A549 (cell line): ENCODE data around the gene PKP1. TPM values are rescaled to one million over a fixed set of nuclear protein-coding genes. Genes with fewer than 3 reads are reported as not detected.

Experiments
- ATAC-seq, 2 experiments: fragments of 200-7000 bp in 1 of 2; fragments of >200 bp in 1 of 2; cut with Nextera tagmentation in 1 of 2; cut with Tn5 transposase in 1 of 2; 3 replicates each; pipeline versions ENCODE4 v1.8.0 to v1.9.1; 2018 to 2020; ENCODE audit warnings: mild to moderate bottlenecking in 1 of 2, moderate library complexity in 1 of 2
- CTCF ChIA-PET: fragments of 300-600 bp; sonication (Branson Sonifier 250); formaldehyde crosslinking; extraction: SDS; loops from one replicate; lab custom pipeline; 2021; ENCODE audit warnings: antibody characterized with exemption, inconsistent platforms; lab: Yijun Ruan, JAX
- POLR2A ChIA-PET: fragments of 350-600 bp; formaldehyde crosslinking; extraction: SDS; loops from one replicate; lab custom pipeline; 2021; ENCODE audit warnings: antibody characterized with exemption, inconsistent platforms; lab: Yijun Ruan, JAX
- DNase-seq, 2 experiments: peaks; one replicate each; pipeline versions ENCODE4 v3.0.0 to v3.0.0-alpha.2; 2011 to 2016; ENCODE audit warnings: low read depth in 1 of 2, low spot score in 1 of 2
- FAIRE-seq: peaks from 2 replicates; lab custom pipeline; 2011; peaks lifted over from hg19 to GRCh38; lab: Jason Lieb, UNC
- H3K27ac ChIP-seq, 2 experiments: fragments of >200 bp; sonication (Bioruptor Twin); formaldehyde crosslinking; 3 replicates each; pipeline ENCODE4 v1.5.1; 2016 to 2017
- H3K4me1 ChIP-seq: fragments of >200 bp; sonication (Bioruptor Twin); formaldehyde crosslinking; 3 replicates; pipeline ENCODE4 v1.6.1; 2016
- H3K4me2 ChIP-seq: fragments of >200 bp; sonication (Bioruptor Twin); formaldehyde crosslinking; 3 replicates; pipeline ENCODE4 v1.6.1; 2016
- H3K4me3 ChIP-seq: fragments of >200 bp; sonication (Bioruptor Twin); formaldehyde crosslinking; 3 replicates; pipeline ENCODE4 v1.5.1; 2016
- H3K9me3 ChIP-seq: fragments of >200 bp; sonication (Bioruptor Twin); formaldehyde crosslinking; 3 replicates; pipeline ENCODE4 v1.6.1; 2016
- ATOH8 ChIP-seq: fragments of 250-450 bp; sonication (Bioruptor Pico); IDR thresholded peaks from 2 replicates; pipeline ENCODE4 v1.5.0; 2020; ENCODE audit warnings: low read depth, mild to moderate bottlenecking, moderate library complexity
- BCL3 ChIP-seq: fragments of >200 bp; sonication (Bioruptor Twin); formaldehyde crosslinking; IDR thresholded peaks from 3 replicates; pipeline ENCODE4 v1.6.1; 2016
- CBX2 ChIP-seq: fragments of 200-600 bp; sonication (generic); IDR thresholded peaks from 2 replicates; pipeline ENCODE4 v1.6.1; 2016; ENCODE audit warnings: low read depth, mild to moderate bottlenecking, borderline replicate concordance
- CBX8 ChIP-seq: fragments of 200-600 bp; sonication (generic); IDR thresholded peaks from 2 replicates; pipeline ENCODE4 v1.6.1; 2016
- CHD4 ChIP-seq: fragments of 200-600 bp; sonication (generic); IDR thresholded peaks from 2 replicates; pipeline ENCODE4 v1.6.1; 2016; ENCODE audit warnings: antibody characterized with exemption, mild to moderate bottlenecking, borderline replicate concordance
- EHMT2 ChIP-seq: fragments of 200-600 bp; sonication (generic); IDR thresholded peaks from 2 replicates; pipeline ENCODE4 v1.6.1; 2016; ENCODE audit warnings: antibody characterized with exemption, low read depth, mild to moderate bottlenecking, moderate library complexity
- EP300 ChIP-seq, 2 experiments: fragments of >200 bp; sonication (Bioruptor Twin); formaldehyde crosslinking; IDR thresholded peaks; 2 replicates in 1 of 2; 3 replicates in 1 of 2; pipeline ENCODE4 v1.6.1; 2016 to 2017
- HES2 ChIP-seq: fragments of >200 bp; sonication (Bioruptor Twin); formaldehyde crosslinking; IDR thresholded peaks from 2 replicates; pipeline ENCODE4 v1.6.1; 2016
- HEYL ChIP-seq: fragments of 250-450 bp; sonication (Bioruptor Pico); IDR thresholded peaks from 2 replicates; pipeline ENCODE4 v1.8.0; 2021; ENCODE audit warnings: mild to moderate bottlenecking, moderate library complexity
- MAFK ChIP-seq: fragments of 450-650 bp; IDR thresholded peaks from 2 replicates; pipeline ENCODE4 v1.6.1; 2014; ENCODE audit not compliant: partially characterized antibody
- MAZ ChIP-seq: fragments of 150-350 bp; IDR thresholded peaks from 2 replicates; pipeline ENCODE4 v1.6.1; 2014; ENCODE audit warnings: antibody characterized with exemption, low read depth, low read length, borderline replicate concordance
- NR3C1 ChIP-seq: fragments of >200 bp; sonication (Bioruptor Twin); formaldehyde crosslinking; IDR thresholded peaks from 3 replicates; pipeline ENCODE4 v1.6.1; 2017
- POLR2AphosphoS2 ChIP-seq: conservative IDR thresholded peaks from 2 replicates; pipeline ENCODE4 v1.6.1; 2012; ENCODE audit warnings: low read length, improper control_type of control experiment, inconsistent platforms
- RAD21 ChIP-seq, 2 experiments: fragments of >200 bp in 1 of 2; sonication (Bioruptor Twin) in 1 of 2; formaldehyde crosslinking in 1 of 2; IDR thresholded peaks in 1 of 2; conservative IDR thresholded peaks in 1 of 2; 2 replicates in 1 of 2; 3 replicates in 1 of 2; pipeline ENCODE4 v1.6.1; 2012 to 2018; ENCODE audit warnings: inconsistent platforms in 1 of 2
- RCOR1 ChIP-seq: fragments of 150-350 bp; IDR thresholded peaks from 2 replicates; pipeline ENCODE4 v1.6.1; 2014; ENCODE audit warnings: antibody characterized with exemption, low read length, low read depth
- REST ChIP-seq: fragments of 200-600 bp; sonication (generic); IDR thresholded peaks from 2 replicates; pipeline ENCODE4 v1.6.1; 2016; ENCODE audit warnings: antibody characterized with exemption, mild to moderate bottlenecking, moderate library complexity
- RNF2 ChIP-seq: fragments of 200-600 bp; sonication (generic); IDR thresholded peaks from 2 replicates; pipeline ENCODE4 v1.6.1; 2016; ENCODE audit warnings: low read depth, mild to moderate bottlenecking, antibody characterized with exemption, moderate library complexity, borderline replicate concordance
- ZC3H11A ChIP-seq: fragments of 450-650 bp; IDR thresholded peaks from 2 replicates; pipeline ENCODE4 v1.6.1; 2014; ENCODE audit warnings: antibody characterized with exemption, mild to moderate bottlenecking
- ZNF302 ChIP-seq: fragments of 250-450 bp; sonication (Bioruptor Pico); IDR thresholded peaks from 2 replicates; pipeline ENCODE4 v1.9.0; 2021; ENCODE audit warnings: inconsistent platforms, mild to moderate bottlenecking, moderate library complexity
- ZSCAN20 ChIP-seq: fragments of 250-450 bp; sonication (Bioruptor Pico); IDR thresholded peaks from 2 replicates; pipeline ENCODE4 v1.8.0; 2022; ENCODE audit warnings: mild to moderate bottlenecking, moderate library complexity
- WGBS: methylation state at CpG from one replicate; pipeline ENCODE4 v1.1.6; 2017; ENCODE audit errors: missing lambda C conversion rate; 5-methylcytosine and 5-hydroxymethylcytosine counted together
- polyA plus RNA-seq, 4 experiments: library from polyadenylated mRNA; depleted of rRNA in 3 of 4; stranded (reverse); fragments of >200 nt; fragmentation: RNase III in 1 of 4; extraction: RNeasy Plus Mini Kit Qiagen cat#74134 plus additional on column Dnase treatment in 1 of 4; gene quantifications; 2 replicates in 3 of 4; 3 replicates in 1 of 4; pipeline ENCODE4 v1.2.3, GENCODE V29; 2011 to 2017

Gene PKP1
- polyA plus RNA-seq, 2 of the 4 experiments (the other 2 are of a cell fraction), result not detected

- DNase-seq, result no peak
- 85% methylated on average over 8 of the region's 9 CpGs for WGBS
- H3K9me3 ChIP-seq, result no peaks in the 10 kb centered on the region
- H3K27ac ChIP-seq, result 0 out of 6 replicates have a peak within 1 kb of the TSS, but pooled peaks of 1 of the 2 experiments have one; percentile 11
- TF ChIP-seq MAFK, result no peak
- TF ChIP-seq RNF2, result no peak
- no peak for TF ChIP-seq CHD4
- no peak for TF ChIP-seq RCOR1
- no peak for TF ChIP-seq POLR2AphosphoS2
- no peak for TF ChIP-seq CBX2
- no peak for TF ChIP-seq ZNF302 (CRISPR knock-in tag)
- TF ChIP-seq HEYL (CRISPR knock-in tag), result no peak
- TF ChIP-seq REST, result no peak
- no peak for TF ChIP-seq MAZ
- TF ChIP-seq NR3C1, result no peak
- no peak for TF ChIP-seq RAD21 (conservative IDR thresholded peaks at IDR 0.05 in 1 of 2, IDR thresholded peaks at IDR 0.05 in 1 of 2)
- no peak for TF ChIP-seq CBX8
- FAIRE-seq, result no peak
- H3K4me1 ChIP-seq, result no peaks in the 10 kb centered on the region
- H3K4me2 ChIP-seq, result no peak within 1 kb of the TSS
- ChIA-PET POLR2A (no interaction called here), CTCF (interaction anchor here (1.7 to 10.1 kb wide), 2 partner anchors 16 to 123 kb away, joined by 4 to 104 read pairs; no protein-coding TSS in a partner anchor)
- ATAC-seq, result no peak
- no peak within 1 kb of the TSS for H3K4me3 ChIP-seq
Observed at GRCh38 chr1:201377611-201378092, 94.3 kb downstream of the PKP1 start, which contains the start of gene TNNT2. Gene TNNT2 (minus strand): TSS chr1:201377680. CDS start chr1:201373254, 4,426 bp downstream.

GRCh38 chr1:201378804-201379203, 95.5 kb downstream of the PKP1 start:
- no peak overlapping the region for H3K4me3 ChIP-seq
- no peak overlapping the region for H3K4me2 ChIP-seq
- peaks cover 10% of the 10 kb centered on the region for H3K4me1 ChIP-seq
- FAIRE-seq, result no peak
- no peaks in the 10 kb centered on the region for H3K9me3 ChIP-seq
- 87% methylated on average over 6 of the region's 6 CpGs for WGBS
- no peak for DNase-seq
- no peak for ATAC-seq
- CTCF ChIA-PET, result interaction anchor here (1.2 to 10.1 kb wide), 3 partner anchors 17 to 124 kb away, joined by 4 to 104 read pairs (median 5); no protein-coding TSS in a partner anchor
- POLR2A ChIA-PET, result no interaction called here
- no peak overlapping the region for H3K27ac ChIP-seq
- no peak for TF ChIP-seq EHMT2
- no peak for TF ChIP-seq HES2
- no peak for TF ChIP-seq RCOR1
- TF ChIP-seq EP300 (IDR thresholded peaks at IDR 0.05), result no peak
- TF ChIP-seq ZC3H11A, result no peak
- TF ChIP-seq ATOH8, result no peak
- no peak for TF ChIP-seq ZSCAN20 (CRISPR knock-in tag)
- TF ChIP-seq BCL3, result no peak
- TF ChIP-seq RNF2, result no peak
